H9 (cell line): ENCODE results near the gene DICER1. TPM values are rescaled to one million over a fixed set of nuclear protein-coding genes. Genes with fewer than 3 reads are reported as not detected.

Experiments
- DNase-seq: peaks from one replicate; pipeline ENCODE4 v3.0.0-alpha.2; 2017
- H2AFZ ChIP-seq: one replicate; pipeline ENCODE4 v1.6.1; 2013; ENCODE audit warnings: mild to moderate bottlenecking, low read length, control low read depth, moderate library complexity
- H2AK5ac ChIP-seq: 2 replicates; pipeline ENCODE4 v1.6.1; 2013; ENCODE audit warnings: low read length, control low read depth, mixed read lengths; ENCODE audit not compliant: insufficient read length
- H2BK120ac ChIP-seq: one replicate; pipeline ENCODE4 v1.6.1; 2013; ENCODE audit warnings: low read depth, mild to moderate bottlenecking, low read length, control low read depth, inconsistent platforms; ENCODE audit not compliant: poor library complexity, severe bottlenecking
- H2BK12ac ChIP-seq: 2 replicates; pipeline ENCODE4 v1.6.1; 2013; ENCODE audit warnings: low read length, control low read depth, mixed read lengths, low read depth; ENCODE audit not compliant: insufficient read length
- H2BK15ac ChIP-seq: 2 replicates; pipeline ENCODE4 v1.6.1; 2013; ENCODE audit warnings: low read depth, low read length, control low read depth
- H2BK20ac ChIP-seq: one replicate; pipeline ENCODE4 v1.6.1; 2013; ENCODE audit warnings: low read depth, mild to moderate bottlenecking, low read length, control low read depth, inconsistent platforms; ENCODE audit not compliant: poor library complexity, severe bottlenecking
- H2BK5ac ChIP-seq: 2 replicates; pipeline ENCODE4 v1.6.1; 2013; ENCODE audit warnings: low read length, control low read depth, mixed read lengths; ENCODE audit not compliant: insufficient read length
- H3K14ac ChIP-seq: 2 replicates; pipeline ENCODE4 v1.6.1; 2013; ENCODE audit warnings: low read length, control low read depth; ENCODE audit not compliant: insufficient read depth
- H3K18ac ChIP-seq: 2 replicates; pipeline ENCODE4 v1.6.1; 2013; ENCODE audit warnings: low read depth, mild to moderate bottlenecking, mixed read lengths, low read length, control low read depth; ENCODE audit not compliant: insufficient read length
- H3K23ac ChIP-seq: 2 replicates; pipeline ENCODE4 v1.6.1; 2013; ENCODE audit warnings: low read length, control low read depth, mixed read lengths, low read depth; ENCODE audit not compliant: insufficient read length
- H3K23me2 ChIP-seq: 2 replicates; pipeline ENCODE4 v1.6.1; 2013; ENCODE audit warnings: low read depth, mild to moderate bottlenecking, mixed read lengths, low read length, control low read depth; ENCODE audit not compliant: insufficient read length, poor library complexity, severe bottlenecking
- H3K27ac ChIP-seq: 2 replicates; pipeline ENCODE4 v1.5.1; 2013; ENCODE audit warnings: low read length, control low read depth, mixed read lengths, low read depth; ENCODE audit not compliant: insufficient read length
- H3K27me3 ChIP-seq: 2 replicates; pipeline ENCODE4 v1.6.1; 2013; ENCODE audit warnings: low read length, control low read depth, inconsistent platforms; ENCODE audit not compliant: insufficient read depth
- H3K4ac ChIP-seq: 2 replicates; pipeline ENCODE4 v1.6.1; 2013; ENCODE audit warnings: low read depth, mild to moderate bottlenecking, control low read depth, inconsistent platforms, low read length, moderate library complexity
- H3K4me1 ChIP-seq: 2 replicates; pipeline ENCODE4 v1.6.1; 2013; ENCODE audit warnings: low read length, control low read depth, inconsistent platforms; ENCODE audit not compliant: insufficient read depth
- H3K4me2 ChIP-seq: 2 replicates; pipeline ENCODE4 v1.6.1; 2013; ENCODE audit warnings: low read length, control low read depth, mixed read lengths; ENCODE audit not compliant: insufficient read length, insufficient read depth
- H3K56ac ChIP-seq: 2 replicates; pipeline ENCODE4 v1.6.1; 2013; ENCODE audit warnings: low read depth, mild to moderate bottlenecking, mixed read lengths, low read length, control low read depth; ENCODE audit not compliant: insufficient read length
- H3K79me1 ChIP-seq: 2 replicates; pipeline ENCODE4 v1.6.1; 2013; ENCODE audit warnings: low read depth, mild to moderate bottlenecking, moderate library complexity, low read length, control low read depth, inconsistent platforms; ENCODE audit not compliant: insufficient read depth, poor library complexity, severe bottlenecking
- H3K79me2 ChIP-seq: 2 replicates; pipeline ENCODE4 v1.6.1; 2013; ENCODE audit warnings: low read length, control low read depth, inconsistent platforms; ENCODE audit not compliant: insufficient read depth
- H3K9ac ChIP-seq: 2 replicates; pipeline ENCODE4 v1.6.1; 2013; ENCODE audit warnings: low read length, control low read depth, mixed read lengths; ENCODE audit not compliant: insufficient read length; ENCODE audit errors: extremely low read depth
- H3K9me3 ChIP-seq: one replicate; pipeline ENCODE4 v1.6.1; 2013; ENCODE audit warnings: low read depth, low read length, inconsistent platforms; ENCODE audit not compliant: control insufficient read depth
- H3T11ph ChIP-seq: one replicate; pipeline ENCODE4 v1.6.1; 2013; ENCODE audit warnings: mild to moderate bottlenecking, low read length, control low read depth, inconsistent platforms
- H4K20me1 ChIP-seq: one replicate; pipeline ENCODE4 v1.6.1; 2013; ENCODE audit not compliant: control insufficient read depth, insufficient read length, insufficient read depth
- H4K5ac ChIP-seq: 2 replicates; pipeline ENCODE4 v1.6.1; 2013; ENCODE audit warnings: low read depth, mild to moderate bottlenecking, mixed read lengths, low read length, control low read depth; ENCODE audit not compliant: insufficient read length
- H4K8ac ChIP-seq: replicated peaks from 2 replicates; pipeline ENCODE4 v1.6.1; 2013; ENCODE audit warnings: low read length, control low read depth, mixed read lengths, low read depth; ENCODE audit not compliant: insufficient read length
- H4K91ac ChIP-seq: 2 replicates; pipeline ENCODE4 v1.6.1; 2013; ENCODE audit warnings: low read depth, mild to moderate bottlenecking, moderate library complexity, mixed read lengths, low read length, control low read depth; ENCODE audit not compliant: insufficient read length
- H3K27ac Mint-ChIP-seq, 3 experiments: 2 replicates in 2 of 3; 3 replicates in 1 of 3; pipeline ENCODE4 v1.8.0; 2020 to 2021; ENCODE audit warnings: mixed read lengths in 3 of 3, mild to moderate bottlenecking in 1 of 3, moderate library complexity in 1 of 3
- H3K27me3 Mint-ChIP-seq: 2 replicates; pipeline ENCODE4 v1.8.0; 2021; ENCODE audit warnings: low read depth, mild to moderate bottlenecking, moderate library complexity, mixed read lengths
- H3K36me3 Mint-ChIP-seq, 3 experiments: 2 replicates in 2 of 3; 3 replicates in 1 of 3; pipeline ENCODE4 v1.8.0; 2020 to 2021; ENCODE audit warnings: low read depth in 3 of 3, mixed read lengths in 3 of 3; ENCODE audit not compliant: insufficient read depth in 1 of 3
- H3K4me1 Mint-ChIP-seq, 2 experiments: 2 replicates each; pipeline ENCODE4 v1.8.0; 2020; ENCODE audit warnings: mixed read lengths in 2 of 2
- H3K4me3 Mint-ChIP-seq, 2 experiments: 2 replicates in 1 of 2; 3 replicates in 1 of 2; pipeline ENCODE4 v1.8.0; 2020 to 2021; ENCODE audit warnings: mild to moderate bottlenecking in 2 of 2, mixed read lengths in 2 of 2, moderate library complexity in 1 of 2
- H3K9me3 Mint-ChIP-seq, 2 experiments: 2 replicates in 1 of 2; 3 replicates in 1 of 2; pipeline ENCODE4 v1.8.0; 2020; ENCODE audit warnings: mild to moderate bottlenecking in 2 of 2, mixed read lengths in 2 of 2, moderate library complexity in 1 of 2
- CTCF ChIP-seq: fragments of 200-600 bp; sonication (generic); conservative IDR thresholded peaks from 3 replicates; pipeline ENCODE4 v1.8.0; 2021; ENCODE audit warnings: antibody characterized with exemption, mild to moderate bottlenecking
- WGBS: extraction: QIAGEN DNeasy Blood & Tissue Kit; methylation state at CpG from one replicate; pipeline ENCODE4 v1.1.7; 2013; ENCODE audit warnings: missing lambda C conversion rate, low lambda C conversion rate, mixed read lengths; ENCODE audit not compliant: insufficient read length; ENCODE audit errors: extremely low coverage; 5-methylcytosine and 5-hydroxymethylcytosine counted together
- total RNA-seq: library from RNA; stranded (reverse); gene quantifications from 2 replicates; pipeline ENCODE4 v1.2.1, GENCODE V29; 2021

Gene DICER1
- total RNA-seq, 1 experiment from 2014 or later = 57.0 TPM

GRCh38 chr14:95190346-95190840, 33.1 kb upstream of the DICER1 start:
- 0 out of 2 replicates have a peak, but pooled peaks cover 2% of the 10 kb centered on the region for H3K4me1 ChIP-seq
- no peak for DNase-seq
- H2AK5ac ChIP-seq = no peak overlapping the region

More at GRCh38 chr14:95190346-95190840, 33.1 kb upstream of the DICER1 start:
- H3K9me3 ChIP-seq = no peaks in the 10 kb centered on the region
- no peak overlapping the region for H3K56ac ChIP-seq
- H2BK120ac ChIP-seq = no peak overlapping the region
- H2BK20ac ChIP-seq = no peak overlapping the region
- no peak overlapping the region for H3K14ac ChIP-seq
- H3K79me1 ChIP-seq = no peaks in the 10 kb centered on the region
- H4K5ac ChIP-seq = no peak overlapping the region
- H3K27me3 ChIP-seq = no peaks in the 10 kb centered on the region
- H3K27ac Mint-ChIP-seq = peak overlapping the region in 1 of 3 experiments; percentile 33; a peak in 1 of 7 replicates
- no peak overlapping the region for H4K91ac ChIP-seq
- TF ChIP-seq CTCF = no peak
- no peak overlapping the region for H3K9ac ChIP-seq
- no peak overlapping the region for H3K4me2 ChIP-seq
- H3K4ac ChIP-seq = no peak overlapping the region
- no CpG with 5 or more reads among the region's 4 CpGs for WGBS
- H3T11ph ChIP-seq = no peak overlapping the region
- no peak overlapping the region for H3K23ac ChIP-seq
- H2BK15ac ChIP-seq = no peak overlapping the region
- peaks cover 4% of the 10 kb centered on the region for H3K27me3 Mint-ChIP-seq
- H2AFZ ChIP-seq = no peak overlapping the region
- H4K8ac ChIP-seq = no peak overlapping the region
- no peaks in the 10 kb centered on the region for H4K20me1 ChIP-seq
- no peak overlapping the region for H2BK12ac ChIP-seq
- no peak overlapping the region for H2BK5ac ChIP-seq
- peaks cover 10 to 17% of the 10 kb centered on the region in 2 experiments; a peak in 4 of 5 replicates for H3K9me3 Mint-ChIP-seq
- H3K4me3 Mint-ChIP-seq = no peak overlapping the region
- peaks cover 2 to 11% of the 10 kb centered on the region in 2 experiments for H3K4me1 Mint-ChIP-seq
- no peak overlapping the region for H3K18ac ChIP-seq
- H3K36me3 Mint-ChIP-seq = peaks cover 4 to 17% (median 5%) of the 10 kb centered on the region in 3 experiments; a peak in 5 of 7 replicates
- H3K27ac ChIP-seq = no peak overlapping the region
- H3K79me2 ChIP-seq = no peaks in the 10 kb centered on the region
- no peaks in the 10 kb centered on the region for H3K23me2 ChIP-seq
